PFSK-1 (cell line): ENCODE data around the gene FAM237A.

Experiments
- FOXP2 ChIP-seq: optimal IDR thresholded peaks from 2 replicates; pipeline ENCODE3; 2011; ENCODE audit warnings: borderline replicate concordance, control low read depth, inconsistent platforms; ENCODE audit not compliant: insufficient read depth; ENCODE audit errors: extremely low read length, extremely low read depth
- POLR2AphosphoS5 ChIP-seq: IDR thresholded peaks from 2 replicates; pipeline ENCODE4 v1.6.1; 2012; ENCODE audit warnings: low read depth, mild to moderate bottlenecking, control low read depth, low read length, moderate library complexity
- REST ChIP-seq, 2 experiments: IDR thresholded peaks; 2 replicates each; pipeline versions ENCODE4 v1.6.1 to v1.8.0; 2011 to 2012; ENCODE audit warnings: low read depth in 2 of 2, low read length in 2 of 2, control low read depth in 1 of 2, inconsistent platforms in 1 of 2, mild to moderate bottlenecking in 1 of 2, moderate library complexity in 1 of 2; ENCODE audit not compliant: insufficient read depth in 1 of 2
- SIN3A ChIP-seq: IDR thresholded peaks from 2 replicates; pipeline ENCODE4 v1.6.1; 2012; ENCODE audit warnings: mild to moderate bottlenecking, low read length, moderate library complexity, borderline replicate concordance; ENCODE audit not compliant: insufficient read depth
- TAF1 ChIP-seq: IDR thresholded peaks from 2 replicates; pipeline ENCODE4 v1.6.1; 2012; ENCODE audit warnings: low read length, control low read depth, borderline replicate concordance; ENCODE audit not compliant: insufficient read depth

- TF ChIP-seq TAF1 (no peak), POLR2AphosphoS5 (no peak), REST (IDR thresholded peaks at IDR 0.05; ENCODE audit: insufficient read depth in 1 of 2, low read depth in 2 of 2, low read length in 2 of 2) (no peak), SIN3A (no peak), FOXP2 (no peak)
Observed at GRCh38 chr2:206616151-206616550, 26.1 kb upstream of the FAM237A start.
